SK-N-SH treated with all-trans-retinoic acid at 6 μM for 48 hours (cell line): ENCODE measurements around the gene ANP32B.

ENCODE experiments used
- ATAC-seq: fragments of 200-7000 bp; cut with Tn5 transposase; 3 replicates; pipeline ENCODE4 v1.9.1; 2020; ENCODE audit warnings: mild to moderate bottlenecking, moderate library complexity
- ARNTL ChIP-seq: fragments of 450-650 bp; formaldehyde crosslinking; IDR thresholded peaks from 2 replicates; pipeline ENCODE4 v1.5.0; 2020; ENCODE audit warnings: low read depth, mild to moderate bottlenecking, moderate library complexity, borderline replicate concordance
- BACH2 ChIP-seq: fragments of 250-450 bp; sonication (Bioruptor Pico); IDR thresholded peaks from 2 replicates; pipeline ENCODE4 v1.9.0; 2021; ENCODE audit warnings: mild to moderate bottlenecking, borderline replicate concordance
- CREB5 ChIP-seq: fragments of 250-450 bp; sonication (Bioruptor Pico); IDR thresholded peaks from 2 replicates; pipeline ENCODE4 v1.5.1; 2020; ENCODE audit warnings: low read depth, mild to moderate bottlenecking, moderate library complexity
- CSDC2 ChIP-seq: fragments of 250-450 bp; sonication (Bioruptor Pico); IDR thresholded peaks from 2 replicates; pipeline ENCODE4 v1.5.0; 2020; ENCODE audit warnings: mild to moderate bottlenecking, moderate library complexity
- CSRNP3 ChIP-seq: fragments of 250-450 bp; sonication (Bioruptor Pico); IDR thresholded peaks from 2 replicates; pipeline ENCODE4 v1.5.1; 2021; ENCODE audit warnings: mild to moderate bottlenecking, moderate library complexity
- ISL1 ChIP-seq: fragments of 250-450 bp; sonication (Bioruptor Pico); IDR thresholded peaks from 2 replicates; pipeline ENCODE4 v2.1.2; 2022; ENCODE audit warnings: mild to moderate bottlenecking, moderate library complexity
- OSR1 ChIP-seq: fragments of 250-450 bp; sonication (Bioruptor Pico); IDR thresholded peaks from 2 replicates; pipeline ENCODE4 v1.8.0; 2022; ENCODE audit warnings: moderate library complexity, mild to moderate bottlenecking, inconsistent platforms
- PATZ1 ChIP-seq: fragments of 250-450 bp; sonication (Bioruptor Pico); IDR thresholded peaks from 2 replicates; pipeline ENCODE4 v1.8.0; 2020; ENCODE audit warnings: mild to moderate bottlenecking, moderate library complexity, borderline replicate concordance
- POU6F1 ChIP-seq: fragments of 250-450 bp; sonication (Bioruptor Pico); IDR thresholded peaks from 2 replicates; pipeline ENCODE4 v1.8.0; 2021; ENCODE audit warnings: low read depth, mild to moderate bottlenecking, moderate library complexity, borderline replicate concordance
- PPARA ChIP-seq: fragments of 250-450 bp; sonication (Bioruptor Pico); IDR thresholded peaks from 2 replicates; pipeline ENCODE4 v1.5.0; 2020; ENCODE audit warnings: mild to moderate bottlenecking, borderline replicate concordance
- SNAI2 ChIP-seq: fragments of 250-450 bp; sonication (Bioruptor Pico); IDR thresholded peaks from 2 replicates; pipeline ENCODE4 v1.5.0; 2020; ENCODE audit warnings: mild to moderate bottlenecking, moderate library complexity
- TCF4 ChIP-seq: fragments of 250-450 bp; sonication (Bioruptor Pico); IDR thresholded peaks from 2 replicates; pipeline ENCODE4 v1.8.0; 2021; ENCODE audit warnings: mild to moderate bottlenecking, moderate library complexity, borderline replicate concordance
- ZC3H10 ChIP-seq: fragments of 250-450 bp; sonication (Bioruptor Pico); IDR thresholded peaks from 2 replicates; pipeline ENCODE4 v1.5.1; 2021; ENCODE audit warnings: mild to moderate bottlenecking, moderate library complexity
- ZFP3 ChIP-seq: fragments of 250-450 bp; sonication (Bioruptor Pico); IDR thresholded peaks from 2 replicates; pipeline ENCODE4 v1.5.0; 2020; ENCODE audit warnings: mild to moderate bottlenecking, moderate library complexity
- ZFP30 ChIP-seq: fragments of 450-650 bp; formaldehyde crosslinking; IDR thresholded peaks from 2 replicates; pipeline ENCODE4 v1.5.0; 2022; ENCODE audit warnings: mild to moderate bottlenecking, moderate library complexity
- ZNF565 ChIP-seq: fragments of 450-650 bp; formaldehyde crosslinking; conservative IDR thresholded peaks from 2 replicates; pipeline ENCODE4 v1.5.0; 2020; ENCODE audit warnings: low read depth, mild to moderate bottlenecking, moderate library complexity
- ZNF70 ChIP-seq: fragments of 450-650 bp; formaldehyde crosslinking; IDR thresholded peaks from 2 replicates; pipeline ENCODE4 v1.5.0; 2020; ENCODE audit warnings: mild to moderate bottlenecking, moderate library complexity
- ZNF8 ChIP-seq: fragments of 450-650 bp; formaldehyde crosslinking; IDR thresholded peaks from 2 replicates; pipeline ENCODE4 v1.5.0; 2020; ENCODE audit warnings: mild to moderate bottlenecking, moderate library complexity

ANP32B gene

GRCh38 chr9:97997330-97998276, 14.5 kb downstream of the ANP32B start:
- ATAC-seq: no peak
- TF ChIP-seq ARNTL (CRISPR knock-in tag) (no peak), PPARA (CRISPR knock-in tag) (no peak)

GRCh38 chr9:98002808-98003207, 19.7 kb downstream of the ANP32B start:
- no peak for ATAC-seq

GRCh38 chr9:98006127-98006796, 23.1 kb downstream of the ANP32B start:
- ATAC-seq: no peak
- no peak for TF ChIP-seq ZNF565 (CRISPR knock-in tag)
- no peak for TF ChIP-seq ISL1 (CRISPR knock-in tag)
- no peak for TF ChIP-seq OSR1 (CRISPR knock-in tag)
- no peak for TF ChIP-seq ZC3H10 (CRISPR knock-in tag)
- TF ChIP-seq PATZ1 (CRISPR knock-in tag): no peak
- no peak for TF ChIP-seq TCF4
- TF ChIP-seq CSDC2 (CRISPR knock-in tag): no peak
- TF ChIP-seq PPARA (CRISPR knock-in tag): no peak
- TF ChIP-seq ZNF70: no peak
- TF ChIP-seq CREB5 (CRISPR knock-in tag): no peak
- TF ChIP-seq CSRNP3 (CRISPR knock-in tag): no peak
- no peak for TF ChIP-seq ZNF8 (CRISPR knock-in tag)
- TF ChIP-seq ARNTL (CRISPR knock-in tag): no peak

More at GRCh38 chr9:98002808-98003207, 19.7 kb downstream of the ANP32B start:
- TF ChIP-seq ZFP3: no peak
- no peak for TF ChIP-seq TCF4
- TF ChIP-seq CSRNP3 (CRISPR knock-in tag): no peak
- TF ChIP-seq SNAI2 (CRISPR knock-in tag): no peak
- TF ChIP-seq ZFP30 (CRISPR knock-in tag): no peak
- TF ChIP-seq ZNF8 (CRISPR knock-in tag): no peak
- TF ChIP-seq BACH2 (CRISPR knock-in tag): no peak
- no peak for TF ChIP-seq ZNF70
- TF ChIP-seq CSDC2 (CRISPR knock-in tag): no peak
- no peak for TF ChIP-seq PPARA (CRISPR knock-in tag)
- no peak for TF ChIP-seq ZNF565 (CRISPR knock-in tag)
- TF ChIP-seq POU6F1 (CRISPR knock-in tag): no peak
- no peak for TF ChIP-seq OSR1 (CRISPR knock-in tag)
- TF ChIP-seq PATZ1 (CRISPR knock-in tag): no peak
- no peak for TF ChIP-seq ISL1 (CRISPR knock-in tag)
